OCI-LY3 (cell line): ENCODE measurements around the gene DUSP9.

Source experiments
- H2AFZ ChIP-seq: fragments of 200-600, 300-600 bp; shearing (Covaris generic); 2 replicates; pipeline ENCODE4 v1.6.0; 2014; ENCODE audit warnings: antibody characterized with exemption, low read depth, low read length
- H3K27ac ChIP-seq: fragments of 200-600, 300-600 bp; sonication (generic); 2 replicates; pipeline ENCODE4 v1.5.1; 2014; ENCODE audit warnings: mild to moderate bottlenecking, low read length, moderate library complexity, mixed read lengths
- H3K27me3 ChIP-seq: fragments of 200-600, 300-600 bp; sonication (generic); 2 replicates; pipeline ENCODE4 v1.6.1; 2014; ENCODE audit warnings: low read depth, low read length, mixed read lengths
- H3K36me3 ChIP-seq: fragments of 200-600, 300-600 bp; sonication (generic); replicated peaks from 2 replicates; pipeline ENCODE3; 2014; ENCODE audit warnings: low read depth, low read length, mixed read lengths
- H3K4me1 ChIP-seq: fragments of 300-600, 200-600 bp; sonication (generic); 2 replicates; pipeline ENCODE4 v1.6.1; 2014; ENCODE audit warnings: low read length, mixed read lengths
- H3K4me2 ChIP-seq: fragments of 200-600, 300-600 bp; sonication (generic); 2 replicates; pipeline ENCODE4 v1.6.1; 2014; ENCODE audit warnings: low read length, mixed read lengths
- H3K4me3 ChIP-seq: fragments of 300-600, 200-600 bp; sonication (generic); 2 replicates; pipeline ENCODE4 v1.5.1; 2014; ENCODE audit warnings: antibody characterized with exemption, mild to moderate bottlenecking, low read length, moderate library complexity
- H3K79me2 ChIP-seq: fragments of 300-600, 200-600 bp; shearing (Covaris generic); 2 replicates; pipeline ENCODE4 v1.6.1; 2014; ENCODE audit warnings: mild to moderate bottlenecking, low read length, mixed read lengths
- H3K9ac ChIP-seq: fragments of 300-600, 200-600 bp; shearing (Covaris generic); 2 replicates; pipeline ENCODE4 v1.6.0; 2014; ENCODE audit warnings: mild to moderate bottlenecking, low read length, moderate library complexity
- H3K9me3 ChIP-seq: fragments of 200-600, 300-600 bp; shearing (Covaris generic); 2 replicates; pipeline ENCODE4 v1.6.1; 2014; ENCODE audit warnings: low read length, mixed read lengths; ENCODE audit not compliant: insufficient read depth
- H4K20me1 ChIP-seq: fragments of 200-600, 300-600 bp; sonication (generic); 2 replicates; pipeline ENCODE4 v1.6.1; 2016; ENCODE audit warnings: low read length, mixed read lengths; ENCODE audit not compliant: insufficient read depth
- CTCF ChIP-seq: fragments of 200-600, 300-600 bp; sonication (generic); IDR thresholded peaks from 2 replicates; pipeline ENCODE4 v1.5.1; 2014; ENCODE audit warnings: antibody characterized with exemption, low read length, low read depth
- EZH2phosphoT487 ChIP-seq: fragments of 200-600 bp; shearing (Covaris generic); IDR thresholded peaks from 2 replicates; pipeline ENCODE4 v1.6.1; 2018; ENCODE audit warnings: antibody characterized with exemption, mixed run types, low read depth

Gene DUSP9

GRCh38 chrX:153646620-153647373 lies at the start of gene DUSP9:
TSS of gene DUSP9 (plus strand) at chrX:153647203. CDS start at chrX:153647954, 751 bp downstream.
- Histone ChIP-seq H3K9me3 (no peaks in the 10 kb centered on the region), H3K79me2 (no peaks in the 10 kb centered on the region), H3K36me3 (no peaks in the 10 kb centered on the region), H3K4me2 (no peak within 1 kb of the TSS), H3K4me1 (no peaks in the 10 kb centered on the region), H2AFZ (no peak within 1 kb of the TSS), H3K4me3 (no peak within 1 kb of the TSS), H3K27ac (no peak within 1 kb of the TSS), H4K20me1 (no peaks in the 10 kb centered on the region), H3K9ac (no peak within 1 kb of the TSS), H3K27me3 (no peaks in the 10 kb centered on the region)
- TF ChIP-seq CTCF (no peak), EZH2phosphoT487 (no peak)

GRCh38 chrX:153598541-153599191 lies 48.3 kb upstream of the DUSP9 start, which contains the start of gene CCNQ:
TSS of gene CCNQ (minus strand) at chrX:153599139. CDS start at chrX:153599073, 66 bp downstream.
- Histone ChIP-seq H3K4me3 (peak within 1 kb of the TSS; percentile 98), H3K27ac (peak within 1 kb of the TSS; percentile 31), H3K79me2 (peaks cover 27% of the 10 kb centered on the region), H3K27me3 (no peaks in the 10 kb centered on the region), H3K4me1 (peaks cover 12% of the 10 kb centered on the region), H2AFZ (peak within 1 kb of the TSS; percentile 75; the same call in 1 of the 2 replicates), H3K36me3 (peaks cover 4% of the 10 kb centered on the region), H4K20me1 (peaks cover 10% of the 10 kb centered on the region; the same call in 1 of the 2 replicates), H3K9me3 (no peaks in the 10 kb centered on the region), H3K4me2 (peak within 1 kb of the TSS; percentile 84), H3K9ac (peak within 1 kb of the TSS; percentile 85)
- TF ChIP-seq EZH2phosphoT487: no peak
- TF ChIP-seq CTCF: no peak

GRCh38 chrX:153599192-153600031 lies 47.6 kb upstream of the DUSP9 start:
- H3K27ac ChIP-seq: peak overlapping the region; percentile 31
- H3K4me1 ChIP-seq: peaks cover 12% of the 10 kb centered on the region
- H3K27me3 ChIP-seq: no peaks in the 10 kb centered on the region
- peak overlapping the region; percentile 76 for H3K9ac ChIP-seq
- H3K9me3 ChIP-seq: no peaks in the 10 kb centered on the region
- peaks cover 27% of the 10 kb centered on the region for H3K79me2 ChIP-seq
- H4K20me1 ChIP-seq: peaks cover 10% of the 10 kb centered on the region; the same call in 1 of the 2 replicates
- H3K36me3 ChIP-seq: peaks cover 4% of the 10 kb centered on the region
- no peak for TF ChIP-seq EZH2phosphoT487
- no peak for TF ChIP-seq CTCF
- peak overlapping the region; percentile 84 for H3K4me2 ChIP-seq
- H3K4me3 ChIP-seq: peak overlapping the region; percentile 98
- peak overlapping the region; percentile 75; the same call in 1 of the 2 replicates for H2AFZ ChIP-seq
